Heart left ventricle (tissue), 13 donors: ENCODE results near the gene CAMK2D.

Source experiments
- POLR2A ChIP-seq, 2 donors: fragments of 450-650 bp; IDR thresholded peaks; one replicate each; pipeline ENCODE4 v1.6.1; 2017; ENCODE audit warnings: antibody characterized with exemption in 2 of 2, mild to moderate bottlenecking in 2 of 2, moderate library complexity in 2 of 2
- TF ChIP-seq, protein P1 (sequence below), 12 donors: fragments of 200-600 bp; sonication (generic) in 4 of 12; IDR thresholded peaks; one replicate each; pipeline versions ENCODE4 v1.5.0 to v1.8.0; 2018 to 2022; ENCODE audit warnings: antibody characterized with exemption in 12 of 12, mild to moderate bottlenecking in 5 of 12
- donor health status: ischemic (EF 13 %, LVEDD 7.1; RV severe dilation, severe dysfunction).
- donor health status: DM: no; HTN: yes; CAD: no.
- donor health status: DM: no; HTN: no; CAD: no.
- donor health status: ischemic (EF 25% LVEDD 6.9; RV normal size, moderate dysfunction).
- donor health status: ischemic (EF 25% LVEDD 5.7; RV mildly dilated, moderate dysfunction).
- donor health status: ischemic (EF 35%, LVEDD 5.7; RV mildly dilated, moderate dysfunction).
- donor health status: nonischemic (EF 11% LVEDD 7.7; RV severe dilation, severe dysfunction).
- donor health status: DM: yes; HTN: yes; CAD: no.
- donor health status: PGD.
- donor health status: ischemic (EF 29% LVEDD 5.4; RV normal size, mild dysfunction).
- donor health status: nonischemic (EF 23%, LVEDD 6.1; RV moderate dilation, normal function).

DNA sequence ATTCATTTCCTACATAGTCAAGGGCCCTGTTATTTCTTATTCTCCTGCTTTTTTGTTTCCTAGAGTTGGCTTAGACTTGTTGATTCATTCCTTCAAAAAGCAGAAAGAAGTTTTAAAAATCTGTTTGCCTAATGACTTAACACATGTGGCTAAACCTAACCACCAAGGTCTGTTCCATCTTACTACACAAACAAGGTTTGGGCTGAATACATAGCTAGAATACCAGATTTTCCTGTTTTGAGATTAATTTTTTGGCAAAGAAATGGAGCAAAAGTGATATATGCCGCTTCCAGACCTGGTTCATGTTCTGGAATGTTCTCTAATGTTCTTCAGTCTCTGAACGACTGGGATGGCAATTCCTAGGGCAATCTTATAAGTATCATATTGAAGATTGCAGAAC lies 7.4 kb upstream of the CAMK2D start:
- TF ChIP-seq, protein P1, sequence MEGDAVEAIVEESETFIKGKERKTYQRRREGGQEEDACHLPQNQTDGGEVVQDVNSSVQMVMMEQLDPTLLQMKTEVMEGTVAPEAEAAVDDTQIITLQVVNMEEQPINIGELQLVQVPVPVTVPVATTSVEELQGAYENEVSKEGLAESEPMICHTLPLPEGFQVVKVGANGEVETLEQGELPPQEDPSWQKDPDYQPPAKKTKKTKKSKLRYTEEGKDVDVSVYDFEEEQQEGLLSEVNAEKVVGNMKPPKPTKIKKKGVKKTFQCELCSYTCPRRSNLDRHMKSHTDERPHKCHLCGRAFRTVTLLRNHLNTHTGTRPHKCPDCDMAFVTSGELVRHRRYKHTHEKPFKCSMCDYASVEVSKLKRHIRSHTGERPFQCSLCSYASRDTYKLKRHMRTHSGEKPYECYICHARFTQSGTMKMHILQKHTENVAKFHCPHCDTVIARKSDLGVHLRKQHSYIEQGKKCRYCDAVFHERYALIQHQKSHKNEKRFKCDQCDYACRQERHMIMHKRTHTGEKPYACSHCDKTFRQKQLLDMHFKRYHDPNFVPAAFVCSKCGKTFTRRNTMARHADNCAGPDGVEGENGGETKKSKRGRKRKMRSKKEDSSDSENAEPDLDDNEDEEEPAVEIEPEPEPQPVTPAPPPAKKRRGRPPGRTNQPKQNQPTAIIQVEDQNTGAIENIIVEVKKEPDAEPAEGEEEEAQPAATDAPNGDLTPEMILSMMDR (IDR thresholded peaks at IDR 0.05): no peak
- no peak for TF ChIP-seq POLR2A (IDR thresholded peaks at IDR 0.05)
